Panc1 (cell line): Measurements from ENCODE around the gene MRPL54.

ENCODE experiments used
- CTCF ChIP-seq: fragments of 450-650 bp; IDR thresholded peaks from 2 replicates; pipeline ENCODE4 v1.5.1; 2017; ENCODE audit warnings: mild to moderate bottlenecking
- POLR2AphosphoS5 ChIP-seq: IDR thresholded peaks from 2 replicates; pipeline ENCODE4 v1.6.1; 2012; ENCODE audit warnings: mild to moderate bottlenecking, low read depth, low read length, moderate library complexity
- REST ChIP-seq, 2 experiments: IDR thresholded peaks; 2 replicates each; pipeline ENCODE4 v1.6.1; 2011 to 2012; ENCODE audit warnings: low read depth in 2 of 2, control low read depth in 1 of 2, low read length in 1 of 2, mild to moderate bottlenecking in 1 of 2, moderate library complexity in 1 of 2; ENCODE audit not compliant: insufficient read depth in 1 of 2
- SIN3A ChIP-seq: IDR thresholded peaks from 2 replicates; pipeline ENCODE4 v1.6.1; 2012; ENCODE audit warnings: low read depth, mild to moderate bottlenecking, low read length, moderate library complexity, borderline replicate concordance; ENCODE audit not compliant: insufficient read depth
- TCF7L2 ChIP-seq: IDR thresholded peaks from 2 replicates; pipeline ENCODE4 v1.6.1; 2011; ENCODE audit warnings: mild to moderate bottlenecking, low read depth, low read length, inconsistent platforms

DNA sequence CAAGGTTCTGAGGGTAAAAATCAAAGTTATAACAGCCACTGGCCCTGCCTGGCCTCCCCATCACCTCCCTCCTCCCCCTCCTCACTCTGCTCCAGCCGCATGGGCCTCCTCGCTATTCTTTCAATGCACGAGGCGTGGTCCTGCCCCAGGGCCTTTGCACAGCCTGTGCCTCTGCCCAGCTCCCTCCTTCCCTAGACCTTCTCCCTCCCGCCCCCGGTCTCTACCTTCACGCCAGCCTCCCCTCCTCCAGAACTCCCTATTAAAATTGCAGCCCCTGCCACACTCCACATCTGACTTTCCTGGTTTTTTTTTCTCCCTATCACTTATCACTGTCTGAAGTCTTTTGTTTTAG lies 6.2 kb downstream of the MRPL54 start:
- TF ChIP-seq CTCF (no peak), POLR2AphosphoS5 (no peak), TCF7L2 (no peak), SIN3A (no peak), REST (IDR thresholded peaks at IDR 0.05; ENCODE audit: insufficient read depth in 1 of 2, low read depth in 2 of 2, low read length in 1 of 2) (no peak)
